GM11168 (cell line): ENCODE results near the gene ITGAL.
"Not testable (repeated sequence)": the region's sequence is repeated elsewhere in the genome, so short reads cannot be mapped to it uniquely, and the experiment has no call there.

Source experiments
- in situ Hi-C: fragments of 300-500 bp; cut with MboI; formaldehyde crosslinking; loops from one replicate; pipeline ENCODE4 v1.12.0; 2022; ENCODE audit warnings: low sequenced_read_pairs; ENCODE audit not compliant: unreplicated experiment

Gene ITGAL

GRCh38 chr16:30524575-30525568 is 52.3 kb downstream of the ITGAL start:
- in situ Hi-C loops: no loop called here

- in situ Hi-C loops: no loop called here
Measured at GRCh38 chr16:30525844-30526136, 53.2 kb downstream of the ITGAL start.

GRCh38 chr16:30526137-30526822 is 53.7 kb downstream of the ITGAL start, which contains the start of gene ZNF768:
Gene ZNF768, minus strand, starts transcription at chr16:30526566. Its CDS starts 153 bp downstream, at chr16:30526413.
- in situ Hi-C loops: no loop called here

- in situ Hi-C loops: no loop called here
Measured at GRCh38 chr16:30526823-30527634, 54.5 kb downstream of the ITGAL start.

- in situ Hi-C loops: no loop called here
Measured at GRCh38 chr16:30527635-30528178, 55.2 kb downstream of the ITGAL start.

GRCh38 chr16:30528799-30529457 is 56.4 kb downstream of the ITGAL start:
- in situ Hi-C loops: no loop called here

GRCh38 chr16:30530163-30531037 is 57.9 kb downstream of the ITGAL start:
- in situ Hi-C loops: no loop called here

- in situ Hi-C loops: no loop called here
Measured at GRCh38 chr16:30532285-30533145, 60.0 kb downstream of the ITGAL start.

- in situ Hi-C loops: no loop called here
Measured at GRCh38 chr16:30533146-30533522, 60.6 kb downstream of the ITGAL start.

- in situ Hi-C loops: no loop called here
Measured at GRCh38 chr16:30533748-30534367, 61.3 kb downstream of the ITGAL start.

GRCh38 chr16:30534368-30535105 is 62.0 kb downstream of the ITGAL start, which contains the start of gene ZNF747:
Gene ZNF747, minus strand, starts transcription at chr16:30534858. Its CDS starts 179 bp downstream, at chr16:30534679.
- in situ Hi-C loops: no loop called here

- in situ Hi-C loops: no loop called here
Measured at GRCh38 chr16:30535106-30535776, 62.7 kb downstream of the ITGAL start.

- in situ Hi-C loops: no loop called here
Measured at GRCh38 chr16:30535777-30536190, 63.2 kb downstream of the ITGAL start.

GRCh38 chr16:30536391-30537024 is 64.0 kb downstream of the ITGAL start:
- in situ Hi-C loops: not testable (repeated sequence)

- in situ Hi-C loops: no loop called here
Measured at GRCh38 chr16:30539000-30539964, 66.7 kb downstream of the ITGAL start.
